Activated CD8-positive, alpha-beta memory T cell treated with anti-CD3 and anti-CD28 coated beads, Interleukin-2, amount 50 U/mL, for 24 hours (primary cell): ENCODE data around the gene CFP.
"Not testable (repeated sequence)": the region's sequence is repeated elsewhere in the genome, so short reads cannot be mapped to it uniquely, and the experiment has no call there.

Experiments used
- DNase-seq: peaks from one replicate; pipeline ENCODE4 v3.0.0-alpha.2; 2020; ENCODE audit errors: extremely low read depth

Gene CFP

DNA sequence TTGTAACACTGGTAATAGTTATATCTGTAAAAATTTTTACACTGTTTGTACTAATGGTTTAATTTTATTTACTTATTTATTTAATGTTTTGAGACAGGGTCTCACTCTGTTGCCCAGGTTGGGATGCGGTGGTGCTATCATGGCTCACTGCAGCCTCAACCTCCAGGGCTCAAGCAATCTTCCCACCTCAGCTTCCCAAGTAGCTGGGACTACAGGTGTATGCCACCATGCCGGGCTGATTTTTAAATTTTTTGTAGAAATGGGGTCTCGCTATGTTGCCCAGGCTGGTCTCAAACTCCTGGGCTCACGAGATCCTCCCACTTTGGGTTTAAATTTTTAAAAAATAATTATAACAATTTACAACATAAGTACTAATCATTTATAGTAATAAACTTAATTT is 26.6 kb downstream of the CFP start:
- DNase-seq, result not testable (repeated sequence)

DNA sequence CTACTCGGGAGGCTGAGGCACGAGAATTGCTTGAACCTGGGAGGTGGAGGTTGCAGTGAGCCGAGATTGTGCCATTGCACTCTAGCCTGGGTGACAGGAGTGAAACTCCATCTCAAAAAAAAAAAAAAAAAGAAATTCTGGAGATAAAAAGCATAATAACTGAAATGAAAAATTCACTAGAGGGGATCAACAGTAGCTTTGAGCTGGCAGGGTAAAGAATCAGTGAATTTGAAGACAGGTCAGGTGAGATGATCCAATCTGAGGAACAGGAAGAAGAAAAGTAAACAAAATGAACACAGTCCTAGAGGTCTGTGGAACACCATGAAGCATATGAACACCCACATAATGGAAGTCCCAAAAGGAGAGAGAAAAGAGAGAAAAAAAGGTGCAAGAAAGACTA is 32.5 kb downstream of the CFP start:
- no peak for DNase-seq

DNA sequence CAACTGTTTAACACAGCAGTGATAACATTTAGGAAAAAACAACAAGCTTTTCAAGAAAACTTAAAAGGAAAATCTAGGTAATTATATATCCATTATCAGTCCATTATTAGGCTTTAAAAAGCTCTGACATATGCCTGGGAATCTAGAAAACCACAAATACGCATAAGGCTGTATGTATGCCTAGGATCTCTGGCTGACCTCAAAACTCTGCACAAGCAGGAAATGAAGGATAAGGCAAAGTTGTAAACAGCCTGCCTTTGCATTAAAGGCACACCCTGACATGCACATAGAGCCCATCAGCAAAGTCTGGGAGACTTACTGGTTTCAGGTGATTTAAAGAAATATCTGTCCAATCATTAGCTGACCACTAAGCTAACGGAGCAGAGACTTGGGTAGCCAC is 33.5 kb downstream of the CFP start:
- no peak for DNase-seq

DNA sequence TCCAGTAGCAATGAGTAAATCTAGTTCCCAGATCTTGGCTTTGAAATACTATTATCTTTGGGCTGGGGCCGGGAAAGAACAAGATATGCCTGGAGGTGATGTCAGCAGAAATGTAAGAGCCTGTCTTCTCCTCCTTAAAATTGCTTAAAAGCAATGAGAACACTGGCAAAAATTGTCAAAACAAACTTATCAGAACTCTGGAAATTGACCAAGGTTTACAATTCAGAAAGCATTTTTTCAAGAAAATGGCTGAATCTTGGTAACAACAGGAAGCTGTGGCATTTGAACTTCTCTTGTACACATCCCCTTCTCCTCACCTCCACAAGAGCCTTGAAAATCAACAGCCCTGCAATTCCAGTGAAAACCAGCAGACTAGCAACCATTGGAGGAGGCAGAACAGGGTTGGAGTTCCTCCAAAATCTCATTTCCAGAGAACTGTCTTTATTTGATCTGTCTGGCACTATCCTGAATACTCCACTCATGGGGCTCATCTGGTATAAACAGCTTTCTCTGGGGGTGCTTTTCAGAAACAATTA is 33.9 kb downstream of the CFP start:
- no peak for DNase-seq

DNA sequence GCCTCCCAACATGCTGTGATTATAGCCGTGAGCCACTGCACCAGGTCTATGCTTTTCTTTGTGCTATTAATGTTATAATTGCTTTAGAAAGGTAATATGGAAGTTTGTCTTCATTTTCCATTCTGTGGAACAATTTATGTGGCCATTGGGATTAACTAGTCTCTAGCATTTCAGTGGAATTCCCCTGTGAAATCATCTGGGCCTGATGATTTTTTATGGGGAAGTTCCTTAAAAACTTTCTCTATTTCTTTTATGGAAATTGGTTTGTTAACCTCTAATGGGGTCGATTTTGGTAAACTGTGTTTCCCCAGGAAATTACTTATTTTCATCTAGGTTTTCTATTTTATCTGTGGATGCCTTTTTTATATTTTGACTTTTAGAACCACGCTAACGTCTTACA is 36.2 kb downstream of the CFP start:
- DNase-seq, result no peak

DNA sequence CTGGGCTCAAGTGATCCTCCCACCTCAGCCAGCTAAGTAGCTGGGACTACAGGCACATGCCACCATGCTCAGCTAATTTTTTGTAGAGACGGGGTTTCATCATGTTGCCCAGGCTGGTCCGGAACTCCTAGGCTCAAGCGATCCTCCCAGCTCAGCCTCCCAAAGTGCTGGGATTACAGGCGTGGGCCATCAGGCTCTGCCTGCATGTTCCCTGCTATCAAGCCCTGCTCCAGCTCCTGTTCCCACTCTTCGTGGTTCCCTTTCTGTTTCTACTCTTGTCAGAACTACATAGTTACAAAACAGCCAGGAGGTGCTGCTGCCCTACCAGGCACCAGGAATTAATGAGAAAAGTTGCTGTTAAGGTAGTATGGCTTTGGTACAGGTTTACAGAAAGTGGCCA is 38.7 kb downstream of the CFP start:
- no peak for DNase-seq

DNA sequence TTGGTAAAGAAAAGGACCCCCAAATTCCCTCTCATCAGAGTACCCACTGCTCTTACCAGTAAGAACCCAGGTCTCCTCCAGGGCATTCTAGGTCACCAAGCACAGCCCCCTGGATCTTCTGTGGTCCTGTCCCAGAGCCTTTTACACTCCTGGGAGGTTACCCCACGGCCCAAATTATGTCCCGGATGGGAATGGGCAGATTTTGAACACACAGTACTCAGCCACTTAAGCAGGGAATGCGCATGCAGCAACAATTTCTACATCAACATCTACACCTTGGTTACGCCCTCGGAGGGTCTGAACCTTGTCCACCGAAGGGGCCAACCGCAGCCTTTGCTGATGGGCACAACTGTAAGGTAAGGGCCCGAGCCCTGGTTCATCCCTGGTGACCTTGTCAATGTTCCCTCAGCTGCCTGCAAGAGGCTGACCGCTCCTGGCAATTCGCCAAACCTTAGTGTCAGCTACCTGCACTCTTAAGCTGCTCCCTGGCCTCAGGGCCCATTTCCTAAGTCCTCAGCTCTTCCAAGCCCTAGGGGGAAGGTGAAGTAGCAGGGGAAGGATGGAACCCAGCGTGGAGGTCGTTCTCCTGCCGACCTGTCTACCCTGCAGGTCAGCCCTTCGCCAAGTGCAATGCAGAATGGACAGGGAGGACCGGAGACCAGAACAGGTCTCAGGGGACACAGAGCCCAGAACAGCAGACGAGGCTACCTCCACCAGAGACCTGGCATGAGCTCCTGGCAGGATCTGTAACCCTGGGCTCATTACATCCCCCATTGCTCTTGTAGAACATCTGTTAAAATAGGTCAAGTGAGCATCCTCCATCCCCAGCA is 41.6 kb downstream of the CFP start:
- no peak for DNase-seq

DNA sequence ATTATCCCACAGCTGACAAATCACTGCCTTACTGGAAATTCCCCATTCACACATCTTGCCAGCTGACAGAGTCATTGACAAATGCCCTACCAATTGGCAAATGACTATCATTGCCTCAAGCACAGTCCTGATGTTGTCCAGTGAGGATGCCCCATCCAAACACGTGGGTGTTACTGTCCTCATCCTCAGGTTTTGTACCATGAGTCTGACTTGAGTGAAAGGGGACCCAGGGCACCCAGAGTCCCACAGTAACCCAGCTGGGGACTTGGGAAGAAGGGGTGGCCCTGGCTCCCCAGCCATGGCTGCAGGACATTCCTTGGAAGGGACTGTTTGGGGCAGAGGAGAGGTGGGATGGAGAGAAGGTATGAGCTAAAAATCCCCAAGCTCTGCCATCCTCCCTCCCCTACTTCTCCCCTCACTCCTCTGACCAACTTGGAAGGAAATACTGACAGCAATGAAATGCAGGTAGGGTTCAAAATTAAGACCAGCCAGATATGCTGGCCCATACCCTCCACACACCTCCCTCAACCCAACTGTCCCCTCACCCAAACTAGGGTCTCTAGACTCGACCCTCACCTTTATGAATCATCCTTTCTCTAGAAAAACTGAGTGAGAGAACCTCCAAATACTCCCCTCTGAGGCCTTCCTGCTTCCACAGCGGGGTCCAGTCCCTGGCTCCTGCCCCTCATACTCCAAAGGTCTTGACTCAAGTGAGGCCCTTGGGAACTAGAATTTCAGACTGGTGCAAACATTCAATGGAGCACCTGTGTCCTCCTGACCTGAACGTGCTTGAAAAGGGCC is 42.4 kb downstream of the CFP start:
- DNase-seq, result no peak

DNA sequence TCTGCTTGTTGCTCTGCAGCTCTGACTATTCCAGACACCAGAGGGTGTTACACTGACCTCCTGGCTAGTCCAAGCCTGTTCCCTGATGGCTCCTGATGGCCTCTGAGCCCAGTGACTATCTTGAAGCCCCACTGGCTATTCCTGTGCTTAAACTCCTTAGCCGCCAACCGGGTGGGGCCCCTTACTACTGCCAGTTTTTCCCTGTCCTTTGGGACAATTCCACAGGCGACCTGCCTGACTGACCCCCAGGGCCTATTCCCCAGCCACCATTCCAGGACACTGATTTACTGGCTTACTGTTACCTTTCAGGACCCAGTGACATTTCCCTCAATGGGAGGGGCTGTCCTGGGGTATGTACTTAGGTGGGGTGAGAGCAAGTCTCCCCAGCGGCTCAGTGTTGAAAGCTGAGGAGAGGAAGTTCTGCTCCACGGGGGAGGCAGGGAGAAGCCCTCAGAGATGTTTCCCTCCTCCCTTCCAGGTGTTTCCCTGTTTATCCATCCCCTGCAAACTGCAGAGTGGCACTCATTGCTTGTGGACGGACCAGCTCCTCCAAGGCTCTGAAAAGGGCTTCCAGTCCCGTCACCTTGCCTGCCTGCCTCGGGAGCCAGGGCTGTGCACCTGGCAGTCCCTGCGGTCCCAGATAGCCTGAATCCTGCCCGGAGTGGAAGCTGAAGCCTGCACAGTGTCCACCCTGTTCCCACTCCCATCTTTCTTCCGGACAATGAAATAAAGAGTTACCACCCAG is 43.5 kb downstream of the CFP start:
- no peak for DNase-seq

DNA sequence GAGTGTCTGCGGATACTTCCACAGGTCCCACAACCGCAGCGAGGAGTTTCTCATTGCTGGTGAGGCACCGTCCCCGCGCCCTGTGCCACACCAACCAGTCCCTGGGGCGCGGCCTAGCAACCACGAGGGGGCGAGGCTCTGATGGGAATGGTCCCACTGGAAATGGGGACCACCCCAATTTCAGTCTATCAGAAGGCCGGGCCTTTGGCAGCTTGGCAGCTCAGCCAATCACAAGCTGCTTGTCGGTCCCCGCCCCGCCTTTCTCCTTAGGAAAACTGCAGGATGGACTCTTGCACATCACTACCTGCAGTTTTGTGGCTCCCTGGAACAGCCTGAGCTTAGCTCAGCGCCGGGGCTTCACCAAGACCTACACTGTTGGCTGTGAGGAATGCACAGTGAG is 44.5 kb downstream of the CFP start:
- no peak for DNase-seq

DNA sequence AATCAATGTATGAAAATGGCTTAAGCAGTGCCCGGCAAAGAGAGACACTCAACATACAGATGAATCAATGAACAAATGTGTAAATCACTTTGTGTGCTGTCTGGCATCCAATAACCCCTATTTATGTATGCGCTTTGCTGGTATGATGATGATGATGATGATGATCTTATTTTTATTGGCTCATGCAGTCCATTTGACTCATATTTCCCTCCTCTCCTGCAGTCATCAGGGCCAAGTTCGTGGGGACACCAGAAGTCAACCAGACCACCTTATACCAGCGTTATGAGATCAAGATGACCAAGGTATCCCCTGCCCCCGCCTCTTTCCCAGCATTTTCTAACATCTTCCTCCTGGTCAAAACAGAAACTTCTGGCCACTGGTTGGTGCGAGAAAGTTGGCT is 45.0 kb downstream of the CFP start:
- DNase-seq, result no peak

DNA sequence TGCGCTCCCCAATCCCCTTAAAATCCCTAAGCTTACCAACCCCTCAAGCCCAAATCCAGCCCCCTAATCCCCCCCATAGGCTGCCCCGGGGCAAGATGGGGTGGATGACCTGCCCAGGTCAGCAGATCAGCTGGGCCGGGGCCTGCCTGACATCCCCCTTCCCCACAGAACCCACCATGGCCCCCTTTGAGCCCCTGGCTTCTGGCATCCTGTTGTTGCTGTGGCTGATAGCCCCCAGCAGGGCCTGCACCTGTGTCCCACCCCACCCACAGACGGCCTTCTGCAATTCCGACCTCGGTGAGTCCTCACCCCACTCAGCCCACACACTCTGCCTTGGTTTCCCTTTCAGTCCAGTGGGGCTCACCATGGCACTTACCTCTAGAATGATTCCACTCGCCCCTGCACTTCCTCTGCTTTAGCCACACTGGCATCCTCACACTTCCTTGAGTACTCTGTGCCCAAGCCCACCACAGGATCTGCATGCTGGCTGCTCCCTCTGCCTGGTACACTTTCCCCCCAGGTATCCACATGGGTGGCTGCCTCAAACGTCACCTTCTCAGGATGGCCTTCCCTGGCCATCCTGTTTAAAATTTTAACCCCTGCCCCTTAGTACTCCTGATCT is 46.4 kb downstream of the CFP start:
- DNase-seq, result no peak

DNA sequence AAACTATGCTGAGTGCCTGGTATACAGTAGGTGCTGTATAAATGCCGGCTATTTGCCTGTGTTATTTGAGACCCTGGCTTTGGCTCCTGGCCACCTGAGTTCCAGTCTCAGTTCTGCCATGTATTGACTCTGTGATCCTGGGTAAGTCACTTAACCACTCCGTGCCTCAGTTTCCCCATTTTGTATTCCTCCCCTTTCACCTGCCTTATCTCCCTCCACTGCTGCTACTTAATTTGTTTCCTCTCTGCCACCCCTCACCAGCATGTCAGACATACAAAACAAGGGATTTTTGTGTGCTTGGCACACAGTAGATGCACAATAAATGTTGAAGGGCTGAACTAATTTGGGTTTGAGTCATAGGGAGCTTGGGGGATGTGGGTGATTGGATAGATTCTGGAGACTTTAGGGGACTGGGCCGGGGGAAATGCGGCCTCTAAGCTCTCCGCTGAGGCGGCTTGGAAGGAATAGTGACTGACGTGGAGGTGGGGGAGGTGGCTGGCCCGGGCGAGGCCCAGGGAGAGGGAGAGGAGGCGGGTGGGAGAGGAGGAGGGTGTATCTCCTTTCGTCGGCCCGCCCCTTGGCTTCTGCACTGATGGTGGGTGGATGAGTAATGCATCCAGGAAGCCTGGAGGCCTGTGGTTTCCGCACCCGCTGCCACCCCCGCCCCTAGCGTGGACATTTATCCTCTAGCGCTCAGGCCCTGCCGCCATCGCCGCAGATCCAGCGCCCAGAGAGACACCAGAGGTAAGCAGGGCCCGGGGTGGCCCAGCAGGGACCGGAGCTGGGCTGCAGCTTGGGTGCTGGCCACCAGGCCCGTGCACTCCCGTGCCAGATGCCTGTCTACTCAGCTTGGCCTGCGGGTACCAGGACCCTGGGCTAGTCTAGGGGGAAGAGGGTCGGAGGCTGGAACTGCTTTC is 47.7 kb downstream of the CFP start, which contains the start of gene TIMP1:
TIMP1 (plus strand) TSS at position 706 of the 917 bp plus-strand sequence. CDS start 980 bp downstream, outside the sequence.
- peak; percentile 55 for DNase-seq

DNA sequence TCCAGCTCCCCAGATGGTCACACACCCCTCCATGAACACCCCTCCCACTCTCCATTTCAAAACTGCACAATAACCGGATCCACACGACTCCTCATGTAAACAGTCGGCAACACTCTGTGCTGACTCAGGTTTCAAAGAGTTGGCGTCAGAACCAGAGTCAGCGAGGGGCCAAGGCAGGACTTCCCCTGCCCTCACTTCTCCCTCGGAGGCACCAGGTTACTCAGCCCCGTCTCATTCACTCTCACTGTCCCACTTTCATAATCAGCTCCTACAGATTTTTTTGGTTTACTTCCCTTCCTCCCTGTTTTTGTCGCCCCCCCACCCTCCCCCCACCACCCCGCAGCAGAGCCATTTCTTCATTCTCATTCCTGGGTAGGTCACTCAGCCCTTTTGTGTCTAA is 50.2 kb downstream of the CFP start:
- DNase-seq, result no peak

DNA sequence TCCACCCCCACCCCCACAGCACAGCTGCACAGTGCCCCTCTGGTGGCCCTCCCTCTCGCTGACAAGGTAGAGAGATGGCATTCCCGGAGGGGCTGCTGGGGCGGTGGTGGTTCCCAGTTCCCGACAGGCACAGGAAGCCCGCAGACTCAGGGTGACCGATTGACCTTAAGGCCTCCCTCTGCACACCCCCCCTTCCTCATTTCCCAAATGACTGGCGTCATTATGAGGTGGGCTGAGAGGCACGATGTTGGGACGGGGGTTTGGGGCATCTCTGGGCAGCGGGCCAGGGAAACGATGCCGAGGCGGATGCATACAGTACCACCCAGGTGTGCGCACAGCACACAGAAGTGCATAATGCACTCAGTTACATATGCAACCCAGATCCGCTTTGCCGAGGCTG is 51.0 kb downstream of the CFP start:
- DNase-seq, result no peak

DNA sequence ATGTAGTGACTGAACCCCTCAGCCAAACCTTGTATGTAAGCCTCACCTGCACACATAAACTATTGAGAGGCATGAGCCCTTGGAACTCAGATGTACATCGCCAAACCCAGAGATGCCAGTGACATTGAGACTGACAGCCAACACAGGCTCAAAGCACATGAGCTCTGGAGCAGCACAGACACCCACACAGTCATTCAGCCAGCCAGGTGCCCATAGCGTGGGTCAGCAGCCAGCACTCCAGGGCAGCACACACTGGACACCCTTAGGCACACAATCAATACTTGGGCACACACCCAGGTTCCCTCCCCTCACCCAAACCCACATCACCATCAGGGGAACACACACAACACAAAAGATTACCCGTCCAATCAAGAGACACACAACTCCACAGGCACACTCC is 51.8 kb downstream of the CFP start:
- no peak for DNase-seq

DNA sequence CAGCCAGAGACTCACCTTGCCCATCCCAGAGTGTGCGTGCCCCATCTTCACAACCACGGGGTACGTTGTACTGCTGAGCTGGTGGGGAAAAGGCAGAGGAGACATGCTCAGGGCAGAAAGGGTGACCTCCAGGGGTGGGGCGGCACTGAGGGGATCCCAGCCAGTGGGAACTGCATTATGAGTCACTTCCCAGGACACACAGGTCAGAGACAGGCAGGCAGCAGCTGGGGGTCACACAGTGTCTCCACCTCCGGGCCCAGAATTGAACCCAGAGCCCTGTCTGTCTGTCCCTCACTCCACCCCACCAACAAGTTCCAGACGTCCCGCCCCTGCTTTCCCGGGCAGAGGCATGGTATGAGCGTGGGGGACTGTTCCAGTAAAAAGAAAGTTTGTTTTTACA is 52.3 kb downstream of the CFP start:
- DNase-seq, result no peak

DNA sequence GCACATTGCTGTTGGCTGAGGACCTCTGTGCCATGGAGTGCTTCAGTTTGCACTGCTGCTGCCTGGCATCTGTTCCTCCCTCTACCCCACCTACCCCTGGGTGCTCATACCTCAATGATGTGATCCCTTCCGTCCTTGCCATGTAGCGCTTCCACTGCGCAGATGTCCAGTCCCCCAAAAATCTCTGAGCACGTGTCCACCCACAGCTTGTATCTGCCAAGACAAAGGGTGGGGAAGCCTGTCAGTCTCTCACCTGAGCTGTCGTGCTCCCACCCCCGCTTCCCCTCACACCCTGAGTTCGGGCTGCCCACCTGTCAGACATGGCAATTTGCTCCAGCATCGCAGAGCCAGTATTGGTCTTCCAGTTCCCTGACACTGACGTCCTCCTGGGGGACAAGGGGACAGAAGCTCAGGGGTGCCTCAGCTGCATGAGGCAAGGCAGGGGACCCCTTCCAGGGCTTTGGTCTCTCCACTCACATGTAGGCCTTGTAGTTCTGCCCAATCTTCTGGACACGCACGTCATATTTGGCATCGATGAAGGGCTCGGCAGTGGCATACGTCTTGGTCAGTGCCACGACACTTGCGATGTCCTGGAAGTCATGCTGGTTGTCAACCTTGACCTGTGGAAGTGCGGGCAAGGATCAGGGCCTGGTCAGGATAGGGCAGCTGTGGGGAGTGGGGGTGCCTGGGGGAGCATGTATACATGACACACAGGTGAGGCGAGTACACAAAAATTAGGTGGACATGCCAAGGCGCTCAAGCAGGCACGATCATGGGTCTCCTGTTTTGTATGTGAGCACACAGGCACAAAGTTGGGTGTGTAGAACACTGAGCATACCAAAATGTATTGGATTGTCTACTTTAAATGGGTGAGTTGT is 53.5 kb downstream of the CFP start:
- DNase-seq, result no peak

DNA sequence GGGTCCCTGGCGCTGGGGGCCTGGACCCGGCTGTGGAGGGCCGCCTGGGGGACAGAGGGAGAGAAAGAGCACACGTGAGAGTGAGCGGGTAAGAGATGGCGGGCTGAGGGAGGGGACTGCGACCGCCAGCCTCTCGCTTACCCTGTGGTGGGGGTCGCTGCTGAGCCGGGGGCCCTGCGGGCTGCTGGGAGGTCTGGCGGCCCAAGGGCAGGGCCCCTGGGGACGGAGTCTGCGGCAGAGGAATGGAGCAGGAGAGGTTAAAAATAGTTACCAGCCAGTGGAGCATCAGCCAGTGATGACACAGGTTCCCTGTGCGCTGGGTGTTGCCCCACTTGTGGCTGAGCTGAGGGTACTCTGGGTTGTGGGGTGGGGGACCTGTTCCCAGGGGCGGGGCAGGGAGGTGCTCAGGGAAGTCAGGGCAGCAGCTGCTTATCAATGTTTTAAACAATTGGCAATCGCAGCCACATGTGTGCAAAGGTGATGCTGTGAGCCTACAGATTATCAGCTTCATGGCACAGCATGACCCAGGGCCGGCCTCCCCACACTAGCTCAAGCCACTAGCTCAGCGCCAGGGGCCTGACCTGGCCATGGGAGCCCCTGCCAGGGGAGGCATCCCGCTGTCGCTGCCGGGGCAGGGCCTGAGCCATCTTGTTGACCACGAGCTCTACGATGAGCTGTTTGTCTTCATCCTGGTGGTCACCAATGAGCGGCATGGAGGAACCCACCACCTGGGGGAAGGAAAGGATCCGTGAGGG is 55.0 kb downstream of the CFP start:
- no peak for DNase-seq
